HepG2 (cell line): ENCODE measurements around the gene INPP4B.

Experiments used
- BHLHE40 ChIP-seq: IDR thresholded peaks from 2 replicates; pipeline ENCODE4 v1.6.1; 2011; ENCODE audit warnings: low read length, improper control_type of control experiment
- CSRNP2 ChIP-seq: sonication (generic); formaldehyde crosslinking; conservative IDR thresholded peaks from 2 replicates; pipeline ENCODE4 v1.8.0; 2022; ENCODE audit warnings: low read depth, missing genetic modification reagents
- CTCF ChIP-seq: sonication (generic); formaldehyde crosslinking; IDR thresholded peaks from 2 replicates; pipeline ENCODE4 v1.5.0; 2020; ENCODE audit warnings: mild to moderate bottlenecking, missing genetic modification reagents, moderate library complexity
- HNF4G ChIP-seq, 2 experiments: sonication (generic) in 1 of 2; formaldehyde crosslinking in 1 of 2; IDR thresholded peaks; 2 replicates each; pipeline versions ENCODE4 v1.4.0 to v1.6.1; 2011 to 2020; ENCODE audit warnings: borderline replicate concordance in 2 of 2, low read depth in 2 of 2, mild to moderate bottlenecking in 2 of 2, low read length in 1 of 2, missing genetic modification reagents in 1 of 2, moderate library complexity in 1 of 2
- NR2F6 ChIP-seq, 2 experiments: IDR thresholded peaks; 2 replicates each; pipeline ENCODE4 v1.6.1; 2016; ENCODE audit warnings: antibody characterized with exemption in 1 of 2, mild to moderate bottlenecking in 1 of 2
- POLR2AphosphoS5 ChIP-seq: IDR thresholded peaks from 2 replicates; pipeline ENCODE4 v1.6.1; 2012; ENCODE audit warnings: low read depth, low read length
- REST ChIP-seq, 2 experiments: IDR thresholded peaks; 2 replicates each; pipeline ENCODE4 v1.6.1; 2011 to 2012; ENCODE audit warnings: low read length in 2 of 2, borderline replicate concordance in 1 of 2, low read depth in 1 of 2, mild to moderate bottlenecking in 1 of 2, moderate library complexity in 1 of 2
- SMAD1 ChIP-seq: sonication (generic); formaldehyde crosslinking; IDR thresholded peaks from 2 replicates; pipeline ENCODE4 v1.4.0; 2020; ENCODE audit warnings: missing genetic modification reagents, low read depth, mild to moderate bottlenecking, borderline replicate concordance
- TBL1XR1 ChIP-seq: fragments of 150-350 bp; IDR thresholded peaks from 2 replicates; pipeline ENCODE4 v1.6.1; 2014; ENCODE audit warnings: borderline replicate concordance, low read length; ENCODE audit not compliant: partially characterized antibody
- TCF7L2 ChIP-seq: IDR thresholded peaks from 2 replicates; pipeline ENCODE4 v1.6.1; 2011; ENCODE audit warnings: mild to moderate bottlenecking, low read depth, low read length, moderate library complexity
- ZBTB43 ChIP-seq: sonication (generic); formaldehyde crosslinking; conservative IDR thresholded peaks from 2 replicates; pipeline ENCODE4 v1.4.0; 2020; ENCODE audit warnings: missing genetic modification reagents
- ZNF24 ChIP-seq: fragments of 450-650 bp; IDR thresholded peaks from 2 replicates; pipeline ENCODE4 v1.6.1; 2017; ENCODE audit warnings: antibody characterized with exemption, mild to moderate bottlenecking
- ZNF740 ChIP-seq: sonication (generic); formaldehyde crosslinking; IDR thresholded peaks from 2 replicates; pipeline ENCODE4 v1.4.0; 2020; ENCODE audit warnings: missing genetic modification reagents
- ZNF776 ChIP-seq: sonication (generic); formaldehyde crosslinking; IDR thresholded peaks from 2 replicates; pipeline ENCODE4 v1.4.0; 2020; ENCODE audit warnings: mild to moderate bottlenecking, missing genetic modification reagents

GRCh38 chr4:142356801-142357200 is 489.3 kb downstream of the INPP4B start:
- TF ChIP-seq CTCF (CRISPR knock-in tag) (no peak), CSRNP2 (CRISPR knock-in tag) (no peak), TBL1XR1 (no peak), ZNF776 (no peak), BHLHE40 (no peak), POLR2AphosphoS5 (no peak), NR2F6 (IDR thresholded peaks at IDR 0.05) (no peak), NR2F6 (CRISPR knock-in tag; IDR thresholded peaks at IDR 0.05) (no peak), ZNF24 (no peak), ZBTB43 (CRISPR knock-in tag) (no peak), REST (IDR thresholded peaks at IDR 0.05; ENCODE audit: borderline replicate concordance in 1 of 2, low read depth in 1 of 2, low read length in 2 of 2) (no peak), HNF4G (IDR thresholded peaks at IDR 0.05; ENCODE audit: borderline replicate concordance, low read depth, low read length) (no peak), HNF4G (CRISPR knock-in tag; IDR thresholded peaks at IDR 0.05; ENCODE audit: borderline replicate concordance, low read depth) (no peak), SMAD1 (CRISPR knock-in tag) (no peak), ZNF740 (CRISPR knock-in tag) (no peak), TCF7L2 (no peak)
